HG03571 (cell line): Measurements from ENCODE around the gene GAMT.

Experiments used
- ATAC-seq: cut with Tn5 transposase; IDR thresholded peaks from one replicate; pipeline ENCODE4 v1.9.1; 2021; ENCODE audit not compliant: unreplicated experiment

Gene GAMT

DNA sequence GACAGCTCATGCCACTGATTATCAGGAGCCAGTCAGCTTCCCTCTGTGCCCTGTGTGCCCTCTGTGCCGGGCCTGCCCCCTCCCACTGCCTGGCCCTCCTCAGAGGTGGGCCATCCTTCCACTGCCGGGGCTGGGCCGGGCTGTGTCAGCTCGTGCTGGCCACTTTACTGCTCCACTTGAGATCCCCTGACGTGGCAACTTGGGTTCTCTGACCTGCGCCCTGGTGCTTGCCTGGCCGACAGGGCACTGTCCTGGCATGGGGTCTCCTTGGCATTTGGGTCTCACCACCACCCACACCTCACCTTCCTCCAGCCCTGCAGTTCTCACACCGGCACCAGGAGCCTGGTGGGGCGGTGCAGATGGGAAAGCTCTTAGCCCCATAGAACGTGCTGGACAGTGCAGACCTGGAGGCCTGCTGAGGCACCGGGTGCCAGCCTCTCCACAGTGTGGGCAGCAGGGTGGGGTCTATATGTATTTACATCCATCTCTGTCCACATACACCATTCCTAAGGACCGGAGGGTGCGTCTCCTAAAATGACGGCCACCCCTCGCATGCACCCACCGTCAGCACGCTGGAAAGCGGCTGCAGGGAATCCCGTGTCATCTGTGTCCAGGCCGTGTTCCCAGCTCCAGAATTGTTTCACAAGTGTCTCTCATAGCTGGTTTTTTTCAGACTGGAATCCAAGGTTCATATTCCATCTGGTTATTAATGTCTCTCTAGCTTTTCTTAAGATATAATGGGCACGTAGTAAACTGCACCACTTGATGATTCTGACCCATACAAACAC, 17.8 kb upstream of the GAMT start:
- no peak for ATAC-seq

DNA sequence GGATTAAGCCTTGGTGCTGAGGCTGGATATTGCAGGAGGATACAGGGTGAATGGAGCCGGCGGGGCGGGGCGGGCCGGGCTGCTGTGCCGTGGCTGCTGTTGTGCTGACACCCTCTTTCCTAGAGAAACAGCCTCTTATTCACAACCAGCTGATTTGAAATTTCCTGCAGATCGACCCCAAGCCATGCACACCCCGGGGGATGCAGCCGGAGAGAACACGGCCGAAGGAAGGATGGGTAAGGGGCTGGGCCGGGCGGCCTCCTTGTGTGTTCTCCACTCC, 17.1 kb upstream of the GAMT start:
- ATAC-seq, result no peak

DNA sequence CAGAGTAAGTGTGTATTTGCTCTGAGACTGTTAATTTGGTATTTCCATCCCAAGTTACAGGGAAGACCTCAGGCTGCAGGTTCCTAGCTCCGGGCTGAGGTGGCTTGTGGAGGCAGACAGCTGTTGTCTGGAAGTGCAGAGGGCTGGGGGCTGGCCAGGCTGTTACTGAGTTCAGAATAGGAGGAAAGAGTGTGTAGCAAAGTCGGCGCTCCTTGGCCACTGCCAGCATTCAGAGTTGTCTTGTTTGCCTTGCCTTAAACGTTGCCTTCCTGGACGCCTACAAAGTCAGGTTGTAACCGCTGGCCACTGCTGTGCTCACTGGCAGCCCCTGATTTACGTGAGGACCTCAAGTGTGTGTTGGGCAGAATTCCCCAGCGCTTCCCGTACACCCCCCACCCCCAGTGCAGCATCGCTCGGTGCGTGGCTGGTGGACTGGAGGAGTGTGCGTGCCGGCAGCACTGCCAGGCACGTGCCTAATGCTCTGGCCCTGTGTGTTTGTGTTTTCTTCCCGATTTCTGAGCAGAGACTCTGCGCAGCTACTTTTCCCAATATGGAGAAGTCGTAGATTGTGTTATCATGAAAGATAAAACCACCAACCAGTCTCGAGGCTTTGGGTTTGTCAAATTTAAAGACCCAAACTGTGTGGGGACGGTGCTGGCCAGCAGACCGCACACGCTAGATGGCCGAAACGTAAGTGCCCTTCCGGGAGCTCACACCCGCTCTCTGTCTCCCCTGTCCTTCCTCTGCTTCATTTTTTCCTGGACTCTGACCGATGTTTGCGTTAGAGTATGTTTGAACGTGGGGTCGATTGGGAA, 16.5 kb upstream of the GAMT start:
- no peak for ATAC-seq

DNA sequence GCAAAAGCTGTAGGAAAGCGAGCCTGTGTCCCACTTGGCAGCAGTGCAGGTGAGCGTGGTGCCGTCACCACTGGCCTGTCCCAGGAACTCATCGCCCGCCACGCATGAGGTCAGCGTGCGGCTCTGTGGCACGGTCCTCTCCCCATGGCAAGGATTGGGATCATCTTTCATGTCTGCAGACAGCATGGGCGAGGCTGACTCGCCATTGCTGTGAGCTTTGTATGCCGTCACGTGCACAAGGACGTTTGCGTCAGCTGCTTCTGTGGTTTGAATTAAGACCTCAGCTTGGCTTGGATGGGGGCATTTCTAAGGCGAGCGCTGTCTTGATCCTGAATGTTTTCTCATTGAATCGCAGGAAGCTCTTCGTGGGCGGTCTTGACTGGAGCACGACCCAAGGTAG, 15.8 kb upstream of the GAMT start:
- no peak for ATAC-seq

DNA sequence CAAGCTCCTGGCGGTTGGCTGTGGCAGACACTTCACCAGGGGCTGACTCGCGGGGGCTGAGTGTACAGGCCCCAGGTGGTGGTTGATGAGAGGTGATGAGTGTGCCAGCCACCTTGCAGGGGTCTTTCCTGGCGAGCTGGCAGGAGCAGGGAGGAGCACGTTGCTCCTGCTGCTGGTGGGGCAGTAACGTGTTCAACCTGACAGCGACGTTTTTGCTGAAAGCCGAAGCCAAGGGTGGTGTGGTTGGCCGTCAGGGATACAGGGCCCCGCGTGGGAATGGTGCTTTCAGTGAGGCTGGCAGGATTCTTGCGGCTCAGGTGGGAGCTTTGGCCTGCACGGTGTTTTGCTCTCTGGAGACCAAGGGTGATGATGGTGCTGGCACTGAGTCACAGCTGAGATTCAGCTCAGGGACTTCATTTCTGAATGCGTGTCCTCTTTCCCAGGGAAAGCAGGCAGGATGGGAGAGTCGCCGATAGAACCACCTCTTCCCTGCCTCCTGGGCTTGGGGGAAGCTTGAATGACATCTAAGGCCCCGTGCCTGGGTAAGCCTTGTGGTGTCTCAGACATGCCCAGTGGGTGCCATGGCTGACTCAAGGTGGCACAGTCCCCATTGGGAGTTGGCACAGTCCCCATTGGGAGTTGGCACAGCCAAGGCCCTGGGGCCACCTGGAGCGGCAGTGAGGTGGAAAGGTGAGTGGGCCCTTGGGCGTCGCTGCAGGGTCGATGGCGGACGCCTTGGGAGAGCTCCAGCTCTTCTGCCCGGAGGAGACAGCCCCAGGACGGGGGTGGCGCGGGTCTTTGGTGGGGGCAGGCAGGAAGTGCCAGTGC, 14.9 kb upstream of the GAMT start:
- ATAC-seq, result no peak

DNA sequence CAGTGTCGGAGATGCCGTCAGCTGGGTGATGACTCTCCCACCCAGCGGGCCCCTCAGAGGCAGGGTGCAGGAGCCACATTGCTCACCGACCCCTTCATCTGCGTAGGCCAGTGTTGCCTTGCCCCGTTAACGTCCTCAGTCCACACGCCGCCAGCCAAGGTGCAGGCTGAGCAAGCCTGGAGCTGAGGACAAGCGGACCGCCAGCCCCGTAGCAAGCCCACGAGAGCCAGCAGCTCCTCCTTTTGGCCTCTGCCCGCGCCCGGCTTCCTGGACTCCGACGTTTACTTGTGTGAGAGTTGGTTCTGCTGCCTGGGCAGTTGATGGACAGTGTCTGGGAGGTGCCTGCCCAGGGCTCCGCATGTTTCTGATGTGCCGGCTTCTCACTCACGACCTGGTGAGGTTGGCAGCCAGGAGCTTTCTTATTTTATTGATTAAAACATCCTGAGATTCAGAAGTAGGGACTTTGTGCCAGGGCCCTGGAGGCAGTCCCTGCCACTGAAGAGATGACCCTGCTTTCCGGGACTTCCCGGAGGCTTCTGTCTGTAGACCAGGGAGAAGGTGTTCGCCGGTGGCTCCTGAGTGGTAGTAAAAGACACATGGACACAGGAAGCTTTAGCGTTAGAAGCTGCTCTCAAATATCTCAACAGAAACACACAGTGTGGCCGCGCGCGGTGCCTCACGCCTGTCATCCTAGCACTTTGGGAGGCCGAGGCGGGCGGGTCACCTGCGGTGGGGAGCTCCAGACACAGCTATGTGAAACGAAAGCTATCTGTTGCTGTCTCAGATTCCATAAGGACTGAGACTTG, 11.9 kb upstream of the GAMT start:
- ATAC-seq, result no peak

DNA sequence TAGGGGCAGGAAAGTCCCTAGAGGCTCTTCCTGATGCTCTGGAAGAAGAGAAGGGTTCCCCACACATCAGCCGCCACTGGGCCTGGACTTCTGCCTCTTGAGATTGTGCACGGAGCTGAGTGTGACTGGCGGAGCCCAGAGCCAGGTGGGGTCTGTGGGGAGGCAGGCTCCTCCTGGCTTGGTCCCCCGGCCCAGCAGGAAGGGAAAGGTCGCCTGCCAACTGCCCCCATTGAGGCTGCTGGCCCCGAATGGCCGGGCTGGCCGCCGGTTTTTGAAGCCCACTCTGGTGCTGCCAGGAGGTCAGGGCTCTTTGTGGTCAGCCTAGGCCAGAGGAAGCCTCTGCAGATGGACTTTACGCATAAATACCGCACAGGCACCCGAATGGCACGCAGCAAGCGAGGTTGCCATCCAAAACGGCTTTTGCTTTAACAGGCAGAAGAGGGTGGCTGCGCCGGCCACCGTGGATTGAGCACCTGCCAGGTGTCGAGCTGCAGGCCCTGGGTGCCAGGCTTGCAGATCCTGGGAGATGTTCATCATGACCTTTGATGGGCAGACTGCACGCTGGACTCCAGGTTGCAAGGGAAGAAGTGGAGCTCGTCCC, 11.1 kb upstream of the GAMT start:
- no peak for ATAC-seq

DNA sequence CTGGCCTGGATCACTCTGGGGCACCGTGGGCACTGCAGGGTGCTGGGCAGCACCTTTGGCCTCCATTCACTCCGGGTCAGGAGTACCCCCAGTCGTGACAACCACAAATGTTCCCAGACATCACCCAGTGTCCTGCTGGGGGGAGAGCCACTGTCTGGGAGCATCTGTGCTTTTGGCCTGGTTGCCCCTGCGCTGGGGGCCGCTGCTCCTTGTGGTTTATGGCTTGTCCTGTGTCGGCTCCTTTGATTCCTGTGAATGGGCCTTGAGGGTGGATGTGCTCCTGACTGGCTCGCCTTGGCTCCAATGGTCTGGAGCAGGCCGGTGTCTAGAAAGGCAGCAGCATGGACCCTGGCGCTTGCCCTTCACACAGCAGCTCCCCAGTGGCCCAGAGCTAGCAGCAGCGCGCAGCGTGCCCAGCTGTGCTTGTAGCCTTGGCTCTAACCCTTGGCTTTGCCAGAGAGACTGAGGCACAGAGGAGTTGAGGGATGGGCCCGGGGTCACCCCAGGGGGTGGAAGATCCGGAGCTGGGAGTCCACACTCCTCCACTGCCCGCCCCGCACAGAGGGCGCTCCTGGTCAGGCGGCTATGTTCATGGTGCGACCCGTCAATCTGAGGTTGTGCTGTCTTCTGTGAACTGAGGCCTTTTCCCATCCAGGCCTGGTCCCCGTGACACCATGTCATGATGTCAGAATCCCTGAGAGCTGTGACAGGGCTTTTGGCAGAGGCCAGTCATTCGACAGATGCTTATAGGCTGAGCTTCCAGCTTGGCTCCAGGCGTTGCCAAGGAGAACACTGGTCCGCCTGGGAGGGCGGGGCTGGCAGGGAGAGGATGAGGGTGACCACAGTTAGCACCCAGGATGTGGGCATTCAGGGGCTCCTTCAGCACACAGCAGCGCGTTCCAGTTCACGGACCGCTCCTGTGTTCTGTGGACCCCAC, 10.2 kb upstream of the GAMT start:
- no peak for ATAC-seq

DNA sequence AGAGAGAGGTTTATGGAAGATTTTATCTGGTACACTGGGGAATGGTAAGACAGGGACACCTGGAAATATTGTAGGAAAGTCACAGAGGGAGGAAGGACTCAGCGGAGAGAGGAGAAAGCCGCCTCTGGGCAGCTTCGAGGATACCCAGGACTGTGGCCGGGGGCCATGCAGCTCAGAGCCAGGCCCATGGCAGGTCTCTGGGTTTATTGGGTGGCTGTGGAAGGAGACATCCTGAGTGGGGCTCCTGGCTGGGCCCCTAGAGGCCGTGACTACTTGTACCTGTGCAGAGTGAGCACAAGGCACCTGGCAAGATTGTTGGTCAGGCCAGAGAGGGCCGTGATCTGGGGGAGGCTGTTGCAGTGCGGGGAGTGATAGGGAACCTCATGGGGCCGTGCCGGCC, 9.4 kb upstream of the GAMT start:
- no peak for ATAC-seq

DNA sequence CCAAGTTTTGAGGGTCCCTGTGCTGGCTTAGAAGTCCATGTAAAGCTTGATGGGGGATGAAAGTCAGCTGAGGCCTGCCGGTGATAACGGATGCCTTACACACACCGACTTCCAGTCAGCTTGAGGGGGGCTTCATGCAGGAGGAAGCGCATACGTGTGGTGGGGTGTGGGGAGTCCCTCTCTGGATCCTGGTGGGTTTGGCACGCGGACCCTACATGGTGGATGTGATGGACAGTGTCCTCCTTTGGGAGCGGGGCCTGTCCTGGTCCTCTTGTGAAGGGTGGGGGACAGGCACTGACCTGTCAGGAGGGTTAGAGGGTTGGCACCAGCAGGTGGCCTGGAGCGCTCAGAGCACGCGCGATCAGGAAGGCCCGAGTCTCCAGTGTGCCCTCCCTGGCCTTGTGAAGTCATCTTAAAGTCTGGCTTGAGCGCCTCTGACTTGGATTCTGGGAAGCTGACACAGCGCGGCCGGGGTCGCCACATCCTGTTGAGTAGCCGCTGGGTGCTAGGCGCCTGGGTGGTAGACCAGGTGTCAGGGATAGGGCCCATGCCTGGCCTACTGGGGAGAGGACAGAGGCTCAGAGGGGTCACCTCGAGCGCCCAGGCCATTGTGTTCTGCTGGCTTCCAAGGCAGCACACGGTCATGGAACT, 8.9 kb upstream of the GAMT start:
- ATAC-seq, result no peak

DNA sequence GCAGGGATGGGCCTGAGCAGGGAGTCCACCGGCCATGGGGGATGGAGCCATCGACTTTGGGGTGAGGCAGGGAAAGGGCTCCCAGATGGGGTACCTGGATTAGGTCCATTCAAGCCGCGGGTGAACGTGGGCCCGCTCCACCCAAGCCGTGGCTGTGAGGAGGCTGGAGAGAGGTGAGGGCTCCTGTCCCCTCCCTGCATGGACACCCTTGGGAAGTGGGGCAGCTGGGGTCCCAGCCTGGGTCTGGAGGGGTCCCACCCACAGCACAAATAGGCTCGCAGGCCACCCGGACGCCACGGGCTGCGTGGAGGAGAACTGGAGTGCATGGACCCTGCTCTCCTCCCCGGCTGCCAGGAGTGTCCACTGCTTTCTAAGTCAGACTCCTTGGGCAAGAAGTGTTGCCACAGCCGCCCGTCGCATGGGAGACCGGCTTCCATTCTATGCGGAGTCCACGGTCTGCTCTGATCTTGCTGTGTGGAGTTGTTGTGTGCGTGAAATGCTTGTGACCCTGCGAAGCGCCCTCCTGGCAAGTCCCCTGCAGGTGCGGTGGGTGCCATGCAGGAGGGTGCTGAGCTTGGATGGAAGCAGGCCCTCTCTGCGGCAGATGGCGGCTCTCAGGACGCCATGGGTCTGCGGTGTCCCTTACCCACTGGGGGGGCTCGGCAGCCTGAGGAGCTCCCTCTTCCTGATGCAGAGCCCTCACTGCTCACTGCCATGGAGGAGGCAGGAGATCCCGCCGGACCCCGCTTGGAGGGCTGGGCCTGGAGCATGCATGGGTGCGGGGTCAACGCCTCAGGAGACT, 8.1 kb upstream of the GAMT start:
- no peak for ATAC-seq

DNA sequence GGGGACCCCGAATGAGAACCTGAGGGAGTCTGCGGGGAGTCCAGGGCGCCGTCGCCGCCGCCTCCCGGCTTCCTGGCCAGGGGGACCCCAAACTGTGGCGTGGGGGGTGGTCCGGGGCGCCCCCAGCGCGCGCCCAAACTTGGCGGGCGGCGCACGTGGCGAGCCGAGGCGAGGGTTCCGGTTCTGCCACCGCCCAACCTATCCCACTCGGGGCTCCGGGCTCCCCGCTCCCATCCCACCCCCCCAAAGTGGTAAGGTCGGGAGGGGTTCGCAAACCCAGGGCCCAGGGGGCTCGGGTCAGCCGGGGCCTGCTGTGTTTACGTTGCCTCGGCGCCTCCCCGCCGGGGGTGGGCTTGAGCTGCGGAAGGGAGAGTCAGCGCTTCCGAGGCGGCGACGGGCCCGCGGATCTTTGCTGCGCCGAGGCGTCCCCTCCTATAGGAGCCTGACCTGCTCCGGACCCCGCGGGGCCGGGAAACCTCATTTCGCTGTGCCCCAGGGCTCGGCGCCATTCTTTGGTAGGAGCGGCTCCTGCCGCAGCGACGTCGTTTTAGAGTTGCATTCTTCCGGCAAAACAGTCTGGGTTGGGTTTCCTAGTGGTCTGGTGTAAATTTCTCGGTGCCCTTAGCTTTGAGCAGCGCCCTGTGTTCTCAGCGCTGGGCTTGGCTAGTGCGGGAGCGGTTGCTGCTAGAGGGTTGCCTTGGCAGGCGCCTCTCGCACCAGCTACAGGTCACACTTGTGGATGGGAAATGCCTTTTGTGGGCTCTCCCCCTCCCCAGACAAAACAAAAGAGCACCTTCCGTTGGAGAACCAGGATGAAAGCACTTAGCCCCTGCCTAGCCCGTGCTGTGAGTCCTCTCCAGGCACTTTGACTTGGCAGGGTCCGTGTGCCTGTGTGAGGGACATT, 7.2 kb upstream of the GAMT start:
- ATAC-seq, result no peak

DNA sequence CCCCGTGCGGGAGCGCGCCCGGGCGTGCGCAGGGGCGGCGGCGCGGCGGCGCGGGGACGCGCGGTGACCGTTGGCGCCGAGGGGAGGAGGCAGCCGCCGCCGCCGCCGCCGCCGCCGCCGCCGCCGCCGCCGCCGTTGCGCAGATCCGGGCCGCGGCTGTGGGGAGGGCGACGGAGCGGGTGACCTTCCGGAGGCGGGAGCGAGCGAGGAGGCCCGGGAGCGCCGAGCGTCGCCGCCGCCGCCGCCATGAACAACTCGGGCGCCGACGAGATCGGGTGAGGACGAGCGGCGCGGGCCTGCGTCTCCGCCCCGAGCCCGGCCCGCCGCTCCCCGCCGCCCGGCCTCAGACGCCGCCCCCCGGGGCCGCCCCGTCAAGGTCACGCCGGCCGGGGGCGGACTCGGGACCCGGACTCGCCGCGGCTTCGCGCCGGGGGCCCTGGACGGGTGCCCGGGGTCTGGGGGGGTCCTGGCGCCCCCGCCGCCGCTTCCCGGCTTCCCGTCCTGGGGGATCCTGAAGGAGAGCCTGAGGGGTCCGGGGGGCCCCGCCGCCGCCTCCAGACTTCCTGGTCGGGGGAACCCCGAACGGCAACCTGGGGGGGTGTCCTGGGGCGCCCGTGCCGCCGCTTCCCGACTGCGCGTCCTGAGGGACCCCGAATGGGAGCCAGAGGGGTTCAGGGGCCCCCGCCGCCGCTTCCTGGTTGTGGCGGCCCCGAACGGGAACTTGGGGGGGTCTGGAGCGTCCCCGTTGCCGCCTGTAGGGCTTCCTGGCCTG, 6.4 kb upstream of the GAMT start, which contains the start of gene DAZAP1:
DAZAP1 (plus strand) TSS at position 59 of the 772 bp plus-strand sequence; CDS start at position 247, 188 bp downstream.
- ATAC-seq, result no peak

DNA sequence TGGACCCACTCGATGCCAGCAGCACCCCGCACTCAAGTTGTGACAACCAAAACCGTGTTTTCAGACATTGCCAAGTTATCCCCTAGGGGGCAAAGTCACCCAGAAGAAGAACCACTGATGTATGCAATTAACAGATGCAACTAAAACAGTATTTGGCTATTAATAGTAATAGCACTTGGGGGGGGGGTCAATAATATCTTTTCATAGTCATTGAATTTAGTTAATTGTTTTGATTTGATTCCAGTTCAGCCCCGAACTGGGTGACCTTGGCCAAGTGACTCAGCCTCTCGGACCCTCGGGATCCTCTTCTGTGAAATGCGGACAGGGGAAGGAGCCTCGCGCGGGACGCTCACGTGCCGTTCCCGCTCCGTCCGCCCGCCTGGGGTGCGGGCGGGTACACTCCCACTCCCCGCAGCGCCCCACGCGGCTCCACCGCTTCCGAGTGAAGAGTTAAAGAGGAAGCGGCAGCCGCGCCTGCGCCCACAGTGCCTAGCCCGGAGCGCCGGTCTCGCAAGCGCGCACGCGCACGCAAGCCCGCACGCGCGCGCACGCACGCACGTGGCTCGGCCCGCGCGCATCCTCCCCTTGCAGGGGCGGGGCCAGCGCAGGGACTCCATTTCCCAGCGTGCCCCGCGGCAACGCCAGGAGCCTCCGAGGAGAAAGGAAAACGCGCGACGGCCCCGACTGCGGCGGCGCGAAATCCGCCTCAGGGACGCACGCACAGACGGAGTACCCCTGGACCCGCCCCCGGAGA, 5.6 kb upstream of the GAMT start:
- peak; percentile 57 for ATAC-seq

DNA sequence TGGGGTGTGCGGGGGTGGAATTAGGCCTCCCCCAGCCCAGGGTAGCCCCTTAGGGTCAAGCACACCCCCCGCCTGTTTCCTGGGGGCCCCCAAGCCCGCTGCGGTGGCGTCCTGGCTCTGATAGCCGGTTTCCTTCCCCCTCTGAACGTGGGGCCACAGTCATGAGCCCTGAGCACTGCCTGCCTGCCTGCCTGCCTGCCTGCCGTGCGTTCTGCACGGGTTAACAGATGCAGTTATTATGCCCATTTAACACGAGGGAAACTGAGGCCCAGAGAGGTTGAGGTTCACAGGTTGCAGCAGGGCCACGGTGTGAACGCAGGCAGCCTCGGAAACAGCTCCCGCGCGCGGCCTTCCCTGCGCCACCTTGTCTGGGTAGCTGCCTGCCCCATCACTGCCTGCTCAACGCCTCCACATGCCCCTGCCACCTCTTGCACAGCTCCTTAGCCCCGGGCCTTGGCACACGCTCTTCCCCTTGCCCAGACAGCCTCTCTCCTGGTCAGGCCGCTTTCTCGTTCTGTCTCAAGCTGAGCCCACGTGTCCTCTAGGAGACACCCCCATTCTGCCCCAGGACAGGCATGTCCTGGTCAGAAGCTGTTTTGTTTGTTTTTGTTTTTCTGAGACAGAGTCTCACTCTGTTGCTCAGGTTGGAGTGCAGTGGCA, 1.2 kb upstream of the GAMT start:
- no peak for ATAC-seq
